Prostate gland (tissue), 2 donors: ENCODE data around the gene TBC1D22A. TPM values are rescaled to one million over a fixed set of nuclear protein-coding genes. Genes with fewer than 3 reads are reported as not detected.

Source experiments
- DNase-seq: peaks from one replicate; pipeline ENCODE4 v3.0.0-alpha.2; 2019; ENCODE audit warnings: low spot score
- H3K27ac ChIP-seq, 2 donors: fragments of 200-600 bp; sonication (generic); 2 replicates each; pipeline ENCODE4 v1.5.1; 2017 to 2019
- H3K27me3 ChIP-seq: fragments of 200-600 bp; sonication (generic); replicated peaks from 2 replicates; pipeline ENCODE4 v1.5.1; 2019; ENCODE audit not compliant: insufficient read depth
- H3K36me3 ChIP-seq, 2 donors: fragments of 200-600 bp; sonication (generic); 1 replicate in 1 of 2; 2 replicates in 1 of 2; pipeline versions ENCODE4 v1.5.1 to v1.8.1; 2017 to 2019
- H3K4me1 ChIP-seq: fragments of 200-600 bp; sonication (generic); replicated peaks from 2 replicates; pipeline ENCODE4 v1.5.1; 2019
- H3K4me3 ChIP-seq, 2 donors: fragments of 200-600 bp; sonication (generic); 2 replicates each; pipeline ENCODE4 v1.5.1; 2017 to 2019
- H3K9me3 ChIP-seq: fragments of 200-600 bp; sonication (generic); 2 replicates; pipeline ENCODE4 v1.5.1; 2017
- POLR2A ChIP-seq: fragments of 450-650 bp; IDR thresholded peaks from one replicate; pipeline ENCODE4 v1.6.1; 2016; ENCODE audit warnings: antibody characterized with exemption, mild to moderate bottlenecking
- POLR2AphosphoS5 ChIP-seq: sonication (generic); formaldehyde crosslinking; IDR thresholded peaks from one replicate; pipeline ENCODE4 v1.6.1; 2017; ENCODE audit warnings: antibody characterized with exemption
- WGBS: methylation state at CpG from one replicate; pipeline ENCODE4 v1.1.5; 2018; 5-methylcytosine and 5-hydroxymethylcytosine counted together
- intact Hi-C: fragments of 100-400 bp; cut with DNase I; formaldehyde crosslinking; loops from one replicate; pipeline ENCODE4 v1.14.2; 2022
- total RNA-seq, 2 donors: library from RNA; depleted of rRNA; stranded (reverse); fragments of >200 nt; gene quantifications; one replicate each; pipeline ENCODE4 v1.1.0, GENCODE V29; 2016
- TF ChIP-seq, protein P1 (sequence below), 4 experiments: fragments of 200-600 bp in 2 of 4; fragments of 450-650 bp in 2 of 4; sonication (generic) in 2 of 4; IDR thresholded peaks; 1 replicate in 3 of 4; 2 replicates in 1 of 4; pipeline ENCODE4 v1.5.1; 2016 to 2019; ENCODE audit warnings: antibody characterized with exemption in 4 of 4, mild to moderate bottlenecking in 2 of 4, moderate library complexity in 2 of 4

Gene TBC1D22A
- total RNA-seq, 2 donors from 2014 or later, result 16.0 to 30.7 TPM

DNA sequence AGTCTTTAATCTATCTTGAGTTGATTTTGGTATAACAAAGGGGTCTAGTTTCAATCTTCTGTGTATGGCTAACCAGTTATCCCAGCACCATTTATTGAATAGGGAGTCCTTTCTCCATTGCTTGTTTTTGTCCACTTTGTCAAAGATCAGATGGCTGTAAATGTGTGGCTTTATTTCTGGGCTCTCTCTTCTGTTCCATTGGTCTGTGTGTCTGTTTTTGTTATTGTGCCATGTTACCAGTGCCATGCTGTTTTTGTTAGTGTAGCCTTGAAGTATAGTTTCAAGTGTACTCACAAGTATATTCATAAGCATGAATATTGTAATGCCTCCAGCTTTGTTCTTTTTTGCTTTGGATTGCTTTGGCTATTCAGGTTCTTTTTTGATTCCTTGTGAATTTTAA is 159.6 kb downstream of the TBC1D22A start:
- no peaks in the 10 kb centered on the region for H3K36me3 ChIP-seq
- H3K4me3 ChIP-seq, result no peak overlapping the region
- H3K4me1 ChIP-seq, result no peaks in the 10 kb centered on the region
- no peak for TF ChIP-seq POLR2AphosphoS5
- no peak for TF ChIP-seq POLR2A
- TF ChIP-seq, protein P1, sequence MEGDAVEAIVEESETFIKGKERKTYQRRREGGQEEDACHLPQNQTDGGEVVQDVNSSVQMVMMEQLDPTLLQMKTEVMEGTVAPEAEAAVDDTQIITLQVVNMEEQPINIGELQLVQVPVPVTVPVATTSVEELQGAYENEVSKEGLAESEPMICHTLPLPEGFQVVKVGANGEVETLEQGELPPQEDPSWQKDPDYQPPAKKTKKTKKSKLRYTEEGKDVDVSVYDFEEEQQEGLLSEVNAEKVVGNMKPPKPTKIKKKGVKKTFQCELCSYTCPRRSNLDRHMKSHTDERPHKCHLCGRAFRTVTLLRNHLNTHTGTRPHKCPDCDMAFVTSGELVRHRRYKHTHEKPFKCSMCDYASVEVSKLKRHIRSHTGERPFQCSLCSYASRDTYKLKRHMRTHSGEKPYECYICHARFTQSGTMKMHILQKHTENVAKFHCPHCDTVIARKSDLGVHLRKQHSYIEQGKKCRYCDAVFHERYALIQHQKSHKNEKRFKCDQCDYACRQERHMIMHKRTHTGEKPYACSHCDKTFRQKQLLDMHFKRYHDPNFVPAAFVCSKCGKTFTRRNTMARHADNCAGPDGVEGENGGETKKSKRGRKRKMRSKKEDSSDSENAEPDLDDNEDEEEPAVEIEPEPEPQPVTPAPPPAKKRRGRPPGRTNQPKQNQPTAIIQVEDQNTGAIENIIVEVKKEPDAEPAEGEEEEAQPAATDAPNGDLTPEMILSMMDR (IDR thresholded peaks at IDR 0.05), result no peak
- intact Hi-C loops, result no loop called here
- H3K9me3 ChIP-seq, result no peaks in the 10 kb centered on the region
- DNase-seq, result no peak
- H3K27me3 ChIP-seq, result no peaks in the 10 kb centered on the region
- no peak overlapping the region for H3K27ac ChIP-seq

DNA sequence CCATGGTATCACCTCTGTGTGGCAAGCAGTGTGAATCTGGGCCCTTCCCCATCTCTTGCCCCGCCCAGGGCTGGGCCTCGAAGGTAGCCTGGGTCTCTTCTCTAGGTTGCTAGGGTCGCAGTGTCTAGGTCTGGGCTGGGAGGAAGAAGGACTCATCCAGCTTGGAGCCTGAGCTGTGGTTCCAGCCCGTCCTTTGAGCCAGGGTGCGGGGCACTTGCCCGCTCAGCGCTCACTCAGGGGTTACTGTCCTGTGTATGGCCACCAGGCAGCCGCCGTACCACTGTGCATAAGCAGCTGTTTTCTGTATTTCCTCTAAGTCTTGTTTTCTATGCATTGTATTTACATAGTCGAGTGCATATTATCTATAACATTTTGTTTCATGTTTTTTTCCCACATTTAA is 160.9 kb downstream of the TBC1D22A start:
- no peaks in the 10 kb centered on the region for H3K27me3 ChIP-seq
- no peaks in the 10 kb centered on the region for H3K9me3 ChIP-seq
- TF ChIP-seq POLR2A (no peak), POLR2AphosphoS5 (no peak)
- TF ChIP-seq, protein P1 (IDR thresholded peaks at IDR 0.05), result no peak
- intact Hi-C loops, result no loop called here
- DNase-seq, result no peak
- H3K4me1 ChIP-seq, result no peaks in the 10 kb centered on the region
- no peak overlapping the region for H3K4me3 ChIP-seq
- H3K27ac ChIP-seq, result no peak overlapping the region
- H3K36me3 ChIP-seq, result no peaks in the 10 kb centered on the region
- WGBS, result 92% methylated on average over 10 of the region's 10 CpGs

DNA sequence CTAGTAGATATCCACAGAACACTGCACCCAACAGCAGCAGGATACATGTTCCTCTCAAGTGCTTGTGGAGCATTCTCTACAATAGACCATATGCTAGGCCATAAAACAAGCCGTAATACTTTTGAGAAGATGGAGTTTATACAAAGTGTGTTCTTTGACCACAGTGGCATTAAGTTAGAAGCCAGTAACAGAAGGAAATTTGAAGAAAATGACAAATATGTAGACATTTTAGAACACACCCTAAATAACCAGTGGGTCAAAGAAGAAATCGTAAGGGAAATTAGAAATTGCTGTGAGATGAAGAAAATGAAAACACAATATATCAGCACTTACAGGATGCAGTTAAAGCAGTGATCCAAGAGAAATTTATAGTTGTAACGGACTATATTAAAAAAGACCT is 163.4 kb downstream of the TBC1D22A start:
- intact Hi-C loops, result no loop called here
- Histone ChIP-seq H3K4me3 (no peak overlapping the region), H3K9me3 (no peaks in the 10 kb centered on the region), H3K27me3 (no peaks in the 10 kb centered on the region), H3K36me3 (no peaks in the 10 kb centered on the region), H3K4me1 (no peaks in the 10 kb centered on the region), H3K27ac (no peak overlapping the region)
- TF ChIP-seq POLR2A, result no peak
- TF ChIP-seq POLR2AphosphoS5, result no peak
- TF ChIP-seq, protein P1 (IDR thresholded peaks at IDR 0.05), result no peak
- 63% methylated on average over 3 of the region's 3 CpGs for WGBS
- DNase-seq, result no peak

DNA sequence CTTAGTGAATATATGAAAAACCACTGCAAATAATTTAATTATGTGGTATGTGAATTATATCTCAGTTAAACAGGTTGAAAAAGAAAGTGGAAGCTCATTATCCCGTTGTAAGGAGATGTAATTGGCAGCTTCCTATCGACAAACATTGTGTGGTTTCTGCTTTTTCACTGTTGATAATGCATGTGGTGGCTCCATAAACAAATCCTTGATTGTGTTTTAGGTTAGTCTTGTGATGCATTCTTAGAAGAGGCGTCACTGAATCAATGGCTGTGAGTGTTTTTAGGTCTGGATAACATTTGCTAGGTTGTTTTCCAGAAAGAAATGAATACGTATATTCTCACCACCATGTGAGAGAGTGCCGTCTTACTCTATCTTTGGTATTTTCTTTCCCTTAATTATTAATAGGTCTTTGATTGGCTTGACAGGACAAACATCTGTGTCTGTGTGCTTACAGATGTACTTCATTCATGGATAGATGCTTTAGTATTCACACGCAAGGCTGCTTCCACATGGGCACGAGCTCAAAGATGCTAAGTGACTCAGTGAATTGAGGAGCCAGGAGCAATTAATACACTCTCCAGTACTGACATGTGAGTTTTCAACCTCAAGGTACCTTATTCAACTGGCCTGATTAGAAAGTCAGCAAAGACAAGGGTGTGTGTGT is 166.7 kb downstream of the TBC1D22A start:
- Histone ChIP-seq H3K27ac (no peak overlapping the region), H3K4me3 (no peak overlapping the region), H3K27me3 (no peaks in the 10 kb centered on the region), H3K9me3 (no peaks in the 10 kb centered on the region), H3K36me3 (no peaks in the 10 kb centered on the region), H3K4me1 (no peaks in the 10 kb centered on the region)
- no peak for DNase-seq
- intact Hi-C loops, result no loop called here
- WGBS, result 81% methylated on average over 7 of the region's 7 CpGs
- TF ChIP-seq, protein P1 (IDR thresholded peaks at IDR 0.05), result no peak
- TF ChIP-seq POLR2AphosphoS5, result no peak
- TF ChIP-seq POLR2A, result no peak

DNA sequence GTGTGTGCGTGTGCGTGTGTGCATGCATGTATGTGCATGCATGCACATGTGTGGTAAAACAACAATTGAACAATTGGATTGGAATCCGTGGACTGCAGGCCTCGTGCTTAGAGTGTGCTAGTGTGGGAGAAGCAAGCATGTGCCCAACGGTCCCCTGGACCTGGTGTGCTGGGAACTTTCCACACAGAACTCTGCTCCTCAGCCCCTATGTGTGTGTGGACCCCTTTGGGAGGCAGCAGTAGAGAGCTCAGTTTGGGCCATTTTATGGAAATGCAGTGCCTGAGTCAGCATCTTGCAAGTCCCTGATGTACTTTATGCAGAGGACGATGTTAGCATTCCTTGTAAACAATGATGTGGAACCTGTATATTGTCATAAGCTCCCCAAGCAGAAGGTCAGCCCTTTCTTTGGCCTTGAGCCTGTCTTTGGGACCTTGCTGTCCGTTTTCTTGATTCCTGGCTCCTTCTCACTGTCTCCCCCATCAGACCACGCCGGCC is 167.3 kb downstream of the TBC1D22A start:
- no peak for TF ChIP-seq POLR2AphosphoS5
- TF ChIP-seq POLR2A, result no peak
- TF ChIP-seq, protein P1 (IDR thresholded peaks at IDR 0.05), result no peak
- H3K27me3 ChIP-seq, result no peaks in the 10 kb centered on the region
- DNase-seq, result no peak
- H3K4me3 ChIP-seq, result no peak overlapping the region
- H3K36me3 ChIP-seq, result no peaks in the 10 kb centered on the region
- H3K4me1 ChIP-seq, result no peaks in the 10 kb centered on the region
- no peak overlapping the region for H3K27ac ChIP-seq
- no peaks in the 10 kb centered on the region for H3K9me3 ChIP-seq
- intact Hi-C loops, result no loop called here
- WGBS, result 89% methylated on average over 9 of the region's 9 CpGs
